Spleen (tissue), 7 donors: ENCODE data around the gene PAXX.

Experiments used
- POLR2A ChIP-seq, 3 donors: fragments of 450-650 bp; IDR thresholded peaks; one replicate each; pipeline ENCODE4 v1.5.1; 2017; ENCODE audit warnings: antibody characterized with exemption in 3 of 3, mild to moderate bottlenecking in 1 of 3
- POLR2AphosphoS5 ChIP-seq, 3 donors: sonication (generic); formaldehyde crosslinking; IDR thresholded peaks; one replicate each; pipeline ENCODE4 v1.5.1; 2017; ENCODE audit warnings: antibody characterized with exemption in 3 of 3
- TF ChIP-seq, protein P1 (sequence below), 11 experiments: fragments of 200-600 bp in 7 of 11; fragments of 450-650 bp in 4 of 11; sonication (generic) in 4 of 11; IDR thresholded peaks in 8 of 11; conservative IDR thresholded peaks in 3 of 11; 1 replicate in 7 of 11; 2 replicates in 4 of 11; pipeline versions ENCODE4 v1.4.0 to v1.8.0; 2016 to 2021; ENCODE audit warnings: antibody characterized with exemption in 11 of 11, inconsistent platforms in 4 of 11, mild to moderate bottlenecking in 1 of 11
- donor health status: DM: no; HTN: no; CAD: no; lungs with moderate emphysema.
- donor health status: DM: no; HTN: no; CAD: no.
- donor health status: DM: no; HTN: no; CAD: no.

DNA sequence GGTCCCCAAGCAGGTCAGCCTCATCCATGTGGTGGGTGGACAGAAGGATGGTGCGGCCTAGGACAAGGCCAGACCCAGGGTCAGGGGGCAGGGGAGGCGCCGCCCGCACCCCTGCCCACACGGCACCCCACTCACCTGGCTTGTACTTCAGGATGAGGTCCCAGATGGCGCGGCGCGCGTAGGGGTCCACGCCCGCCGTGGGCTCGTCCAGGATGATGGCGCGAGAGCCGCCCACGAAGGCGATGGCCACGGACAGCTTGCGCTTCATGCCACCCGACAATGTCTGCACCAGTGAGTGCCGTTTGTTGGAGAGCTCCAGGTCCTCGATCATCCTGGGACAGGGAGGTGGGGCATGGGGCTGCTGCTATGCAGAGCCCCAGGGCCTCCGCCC lies 23.3 kb downstream of the PAXX start:
- TF ChIP-seq, protein P1, sequence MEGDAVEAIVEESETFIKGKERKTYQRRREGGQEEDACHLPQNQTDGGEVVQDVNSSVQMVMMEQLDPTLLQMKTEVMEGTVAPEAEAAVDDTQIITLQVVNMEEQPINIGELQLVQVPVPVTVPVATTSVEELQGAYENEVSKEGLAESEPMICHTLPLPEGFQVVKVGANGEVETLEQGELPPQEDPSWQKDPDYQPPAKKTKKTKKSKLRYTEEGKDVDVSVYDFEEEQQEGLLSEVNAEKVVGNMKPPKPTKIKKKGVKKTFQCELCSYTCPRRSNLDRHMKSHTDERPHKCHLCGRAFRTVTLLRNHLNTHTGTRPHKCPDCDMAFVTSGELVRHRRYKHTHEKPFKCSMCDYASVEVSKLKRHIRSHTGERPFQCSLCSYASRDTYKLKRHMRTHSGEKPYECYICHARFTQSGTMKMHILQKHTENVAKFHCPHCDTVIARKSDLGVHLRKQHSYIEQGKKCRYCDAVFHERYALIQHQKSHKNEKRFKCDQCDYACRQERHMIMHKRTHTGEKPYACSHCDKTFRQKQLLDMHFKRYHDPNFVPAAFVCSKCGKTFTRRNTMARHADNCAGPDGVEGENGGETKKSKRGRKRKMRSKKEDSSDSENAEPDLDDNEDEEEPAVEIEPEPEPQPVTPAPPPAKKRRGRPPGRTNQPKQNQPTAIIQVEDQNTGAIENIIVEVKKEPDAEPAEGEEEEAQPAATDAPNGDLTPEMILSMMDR (IDR thresholded peaks at IDR 0.05 in 8 of 11, conservative IDR thresholded peaks at IDR 0.05 in 3 of 11): no peak
- TF ChIP-seq POLR2A (IDR thresholded peaks at IDR 0.05): no peak
- TF ChIP-seq POLR2AphosphoS5 (IDR thresholded peaks at IDR 0.05): no peak
